Skeletal muscle satellite cell (primary cell): ENCODE results near the gene PPIE.

ENCODE experiments used
- H3K27me3 ChIP-seq: 2 replicates; pipeline ENCODE4 v1.7.0; 2013; ENCODE audit warnings: low read length; ENCODE audit not compliant: control insufficient read depth, insufficient read depth
- H3K36me3 ChIP-seq: 2 replicates; pipeline ENCODE4 v1.7.0; 2013; ENCODE audit warnings: mild to moderate bottlenecking, control low read depth, low read length; ENCODE audit not compliant: insufficient read depth
- H3K4me1 ChIP-seq: 2 replicates; pipeline ENCODE4 v1.7.0; 2013; ENCODE audit warnings: low read length; ENCODE audit not compliant: control insufficient read depth, insufficient read depth
- H3K4me2 ChIP-seq: 2 replicates; pipeline ENCODE4 v1.7.0; 2013; ENCODE audit warnings: mild to moderate bottlenecking, low read length
- H3K4me3 ChIP-seq: 2 replicates; pipeline ENCODE4 v1.7.0; 2013; ENCODE audit warnings: low read length
- H3K9ac ChIP-seq: 2 replicates; pipeline ENCODE4 v1.7.0; 2013; ENCODE audit warnings: mild to moderate bottlenecking, low read depth, low read length, moderate library complexity
- H3K9me3 ChIP-seq: replicated peaks from 2 replicates; pipeline ENCODE4 v1.7.0; 2013; ENCODE audit warnings: mild to moderate bottlenecking, control low read depth, low read length

The PPIE gene

GRCh38 chr1:39721664-39722063, 17.0 kb upstream of the PPIE start:
- Histone ChIP-seq H3K4me1 (no peaks in the 10 kb centered on the region), H3K36me3 (no peaks in the 10 kb centered on the region), H3K4me2 (no peak overlapping the region), H3K9me3 (no peaks in the 10 kb centered on the region), H3K4me3 (no peak overlapping the region), H3K27me3 (peaks cover 71% of the 10 kb centered on the region), H3K9ac (no peak overlapping the region)

GRCh38 chr1:39722495-39722894, 16.2 kb upstream of the PPIE start:
- Histone ChIP-seq H3K9ac (no peak overlapping the region), H3K4me3 (no peak overlapping the region), H3K9me3 (no peaks in the 10 kb centered on the region), H3K4me1 (no peaks in the 10 kb centered on the region), H3K4me2 (no peak overlapping the region), H3K27me3 (peaks cover 71% of the 10 kb centered on the region), H3K36me3 (no peaks in the 10 kb centered on the region)

GRCh38 chr1:39726600-39726999, 12.1 kb upstream of the PPIE start:
- Histone ChIP-seq H3K4me1 (no peaks in the 10 kb centered on the region), H3K9me3 (no peaks in the 10 kb centered on the region), H3K36me3 (no peaks in the 10 kb centered on the region), H3K9ac (no peak overlapping the region), H3K27me3 (peaks cover 75% of the 10 kb centered on the region), H3K4me2 (no peak overlapping the region), H3K4me3 (no peak overlapping the region)

DNA sequence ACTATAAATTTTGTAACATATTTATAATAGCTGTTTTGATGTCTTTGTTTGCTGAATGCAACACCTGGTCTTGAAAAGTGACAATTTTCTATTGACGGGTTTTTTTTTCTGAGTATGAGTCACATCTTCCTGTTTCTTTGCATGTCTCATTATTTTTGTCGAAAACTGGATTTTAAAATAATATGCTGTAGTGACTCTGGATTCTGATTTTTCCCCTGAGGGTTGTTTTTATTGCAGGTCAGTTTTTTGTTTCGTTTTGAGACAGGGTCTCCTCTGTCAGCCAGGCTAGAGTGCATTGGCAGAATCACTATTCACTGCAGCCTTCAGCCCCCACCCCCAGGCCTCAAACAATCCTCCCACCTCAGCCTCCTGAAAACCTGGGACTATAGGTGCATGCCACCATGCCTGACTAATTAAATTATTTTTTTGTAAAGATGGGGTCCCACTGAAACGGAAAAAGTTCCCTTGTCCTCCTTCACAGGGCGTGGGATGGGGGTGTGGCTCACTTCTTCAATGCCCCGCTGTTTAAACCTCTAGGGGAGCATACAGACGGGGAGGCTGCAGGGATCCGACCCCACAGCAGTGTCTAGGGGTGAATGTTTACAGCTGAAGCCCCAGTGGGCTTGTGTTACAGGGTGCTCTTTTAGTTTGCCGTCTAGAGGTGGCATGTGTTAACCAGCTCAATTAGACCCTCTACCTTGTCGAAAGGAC, 11.3 kb upstream of the PPIE start:
- Histone ChIP-seq H3K4me2 (no peak overlapping the region), H3K9me3 (no peaks in the 10 kb centered on the region), H3K4me1 (no peaks in the 10 kb centered on the region), H3K36me3 (no peaks in the 10 kb centered on the region), H3K4me3 (no peak overlapping the region), H3K27me3 (peaks cover 73% of the 10 kb centered on the region), H3K9ac (no peak overlapping the region)

DNA sequence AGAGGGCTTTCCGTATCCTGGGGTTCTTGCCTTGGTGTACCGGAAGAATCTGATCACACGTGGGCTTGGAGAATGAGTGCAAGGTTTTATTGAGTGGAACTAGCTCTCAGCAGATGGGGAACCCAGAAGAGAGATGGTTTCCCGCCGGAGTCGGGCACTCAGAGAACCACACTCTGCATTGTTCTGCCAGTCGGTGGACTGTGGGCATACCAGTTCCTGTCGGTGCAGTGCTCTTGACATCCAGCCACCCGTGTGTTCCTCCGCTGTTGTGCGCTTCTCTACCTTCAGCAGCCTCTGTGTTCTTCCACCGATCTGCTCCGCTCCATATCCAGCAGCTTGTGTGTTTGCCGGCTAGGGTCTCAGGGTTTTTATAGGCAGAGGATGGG, 10.8 kb upstream of the PPIE start:
- Histone ChIP-seq H3K36me3 (no peaks in the 10 kb centered on the region), H3K4me2 (no peak overlapping the region), H3K4me3 (no peak overlapping the region), H3K9me3 (no peaks in the 10 kb centered on the region), H3K9ac (no peak overlapping the region), H3K4me1 (no peaks in the 10 kb centered on the region), H3K27me3 (peaks cover 76% of the 10 kb centered on the region)

GRCh38 chr1:39729030-39729429, 9.7 kb upstream of the PPIE start:
- Histone ChIP-seq H3K9ac (no peak overlapping the region), H3K4me3 (no peak overlapping the region), H3K4me1 (no peaks in the 10 kb centered on the region), H3K27me3 (peaks cover 76% of the 10 kb centered on the region), H3K36me3 (no peaks in the 10 kb centered on the region), H3K4me2 (no peak overlapping the region), H3K9me3 (no peaks in the 10 kb centered on the region)

GRCh38 chr1:39729842-39730241, 8.8 kb upstream of the PPIE start:
- H3K27me3 ChIP-seq: peaks cover 68% of the 10 kb centered on the region
- H3K9ac ChIP-seq: no peak overlapping the region
- H3K4me2 ChIP-seq: no peak overlapping the region
- no peak overlapping the region for H3K4me3 ChIP-seq
- H3K36me3 ChIP-seq: no peaks in the 10 kb centered on the region
- no peaks in the 10 kb centered on the region for H3K4me1 ChIP-seq
- no peaks in the 10 kb centered on the region for H3K9me3 ChIP-seq

DNA sequence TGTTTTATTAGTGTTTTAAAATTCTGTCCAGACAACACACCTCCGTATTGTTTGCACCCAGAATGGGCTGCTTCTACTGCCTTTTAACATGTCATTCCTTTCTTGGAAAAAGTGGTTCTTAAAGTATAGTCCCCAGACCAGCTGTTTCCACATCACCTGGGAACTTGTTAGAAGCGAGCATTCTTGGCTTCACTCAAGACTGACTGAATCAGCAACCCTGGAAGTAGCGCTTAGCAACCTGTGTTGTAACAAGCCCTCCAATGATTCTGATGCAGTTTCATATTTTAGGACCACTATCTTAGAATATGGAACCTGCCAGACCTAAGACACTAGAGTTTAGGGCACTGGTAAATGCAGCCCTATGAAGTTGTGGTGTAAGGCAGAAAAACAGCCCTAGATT, 6.0 kb upstream of the PPIE start:
- Histone ChIP-seq H3K9ac (no peak overlapping the region), H3K4me1 (no peaks in the 10 kb centered on the region), H3K4me3 (no peak overlapping the region), H3K9me3 (no peaks in the 10 kb centered on the region), H3K4me2 (no peak overlapping the region), H3K27me3 (peaks cover 52% of the 10 kb centered on the region), H3K36me3 (no peaks in the 10 kb centered on the region)

DNA sequence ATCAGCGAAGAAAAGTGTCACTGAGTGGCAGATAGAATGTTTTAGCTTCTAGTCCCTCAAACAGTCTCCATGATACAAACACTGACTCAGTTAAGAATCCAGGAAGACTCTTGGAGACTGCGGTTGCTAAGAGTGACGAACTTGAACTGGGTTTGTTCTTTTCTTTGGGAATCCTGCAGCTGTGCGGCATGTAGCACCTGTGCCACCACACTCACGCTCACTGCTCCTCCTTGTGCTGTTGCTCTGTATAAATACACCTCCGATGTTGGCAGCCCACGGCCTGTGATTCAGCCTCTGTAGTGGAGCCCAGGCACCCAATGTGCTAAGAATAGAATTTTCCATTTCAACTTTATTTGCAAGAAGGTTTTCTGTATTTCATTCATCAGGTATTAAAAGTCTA, 5.5 kb upstream of the PPIE start:
- no peak overlapping the region for H3K4me3 ChIP-seq
- H3K4me1 ChIP-seq: no peaks in the 10 kb centered on the region
- no peak overlapping the region for H3K9ac ChIP-seq
- H3K4me2 ChIP-seq: no peak overlapping the region
- H3K9me3 ChIP-seq: no peaks in the 10 kb centered on the region
- no peaks in the 10 kb centered on the region for H3K36me3 ChIP-seq
- H3K27me3 ChIP-seq: peaks cover 47% of the 10 kb centered on the region

DNA sequence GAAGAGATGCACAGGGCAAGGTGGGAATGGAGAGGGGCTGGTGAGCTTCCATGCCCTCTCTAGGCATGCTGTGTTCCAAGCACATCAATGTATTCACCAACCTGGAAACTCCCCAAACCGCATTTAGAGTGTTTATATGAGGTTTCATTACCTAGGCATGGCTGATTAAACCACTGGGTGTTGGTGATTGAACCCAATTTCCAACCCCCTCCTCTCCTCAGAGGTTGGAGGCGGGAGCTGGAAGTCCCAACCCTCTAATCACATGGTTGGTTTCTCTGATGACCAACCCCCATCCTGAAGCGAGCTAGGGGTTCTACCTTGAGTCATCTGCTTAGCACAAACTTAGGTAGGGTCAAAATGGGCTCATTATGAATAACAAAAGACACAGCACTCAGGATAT, 3.0 kb upstream of the PPIE start:
- Histone ChIP-seq H3K4me2 (no peak overlapping the region), H3K9ac (no peak overlapping the region), H3K4me1 (peaks cover 12% of the 10 kb centered on the region), H3K4me3 (no peak overlapping the region), H3K9me3 (no peaks in the 10 kb centered on the region), H3K36me3 (peaks cover 3% of the 10 kb centered on the region), H3K27me3 (peaks cover 29% of the 10 kb centered on the region)

- H3K4me2 ChIP-seq: no peak overlapping the region
- H3K36me3 ChIP-seq: peaks cover 16% of the 10 kb centered on the region
- no peaks in the 10 kb centered on the region for H3K9me3 ChIP-seq
- no peak overlapping the region for H3K4me3 ChIP-seq
- H3K4me1 ChIP-seq: peaks cover 12% of the 10 kb centered on the region
- no peak overlapping the region for H3K9ac ChIP-seq
- H3K27me3 ChIP-seq: peaks cover 16% of the 10 kb centered on the region
Observed at GRCh38 chr1:39737546-39738169, 1.0 kb upstream of the PPIE start.

GRCh38 chr1:39745016-39745670, 6.5 kb downstream of the PPIE start:
- no peaks in the 10 kb centered on the region for H3K9me3 ChIP-seq
- no peaks in the 10 kb centered on the region for H3K27me3 ChIP-seq
- no peaks in the 10 kb centered on the region for H3K4me1 ChIP-seq
- no peak overlapping the region for H3K4me2 ChIP-seq
- H3K4me3 ChIP-seq: no peak overlapping the region
- H3K36me3 ChIP-seq: peaks cover 73% of the 10 kb centered on the region
- no peak overlapping the region for H3K9ac ChIP-seq
